ENCODE measurements around the gene KCNJ1.

The KCNJ1 gene

GRCh38 chr11:128819198-128819597, 47.9 kb downstream of the KCNJ1 start:
- DNase-seq = no peak

DNA sequence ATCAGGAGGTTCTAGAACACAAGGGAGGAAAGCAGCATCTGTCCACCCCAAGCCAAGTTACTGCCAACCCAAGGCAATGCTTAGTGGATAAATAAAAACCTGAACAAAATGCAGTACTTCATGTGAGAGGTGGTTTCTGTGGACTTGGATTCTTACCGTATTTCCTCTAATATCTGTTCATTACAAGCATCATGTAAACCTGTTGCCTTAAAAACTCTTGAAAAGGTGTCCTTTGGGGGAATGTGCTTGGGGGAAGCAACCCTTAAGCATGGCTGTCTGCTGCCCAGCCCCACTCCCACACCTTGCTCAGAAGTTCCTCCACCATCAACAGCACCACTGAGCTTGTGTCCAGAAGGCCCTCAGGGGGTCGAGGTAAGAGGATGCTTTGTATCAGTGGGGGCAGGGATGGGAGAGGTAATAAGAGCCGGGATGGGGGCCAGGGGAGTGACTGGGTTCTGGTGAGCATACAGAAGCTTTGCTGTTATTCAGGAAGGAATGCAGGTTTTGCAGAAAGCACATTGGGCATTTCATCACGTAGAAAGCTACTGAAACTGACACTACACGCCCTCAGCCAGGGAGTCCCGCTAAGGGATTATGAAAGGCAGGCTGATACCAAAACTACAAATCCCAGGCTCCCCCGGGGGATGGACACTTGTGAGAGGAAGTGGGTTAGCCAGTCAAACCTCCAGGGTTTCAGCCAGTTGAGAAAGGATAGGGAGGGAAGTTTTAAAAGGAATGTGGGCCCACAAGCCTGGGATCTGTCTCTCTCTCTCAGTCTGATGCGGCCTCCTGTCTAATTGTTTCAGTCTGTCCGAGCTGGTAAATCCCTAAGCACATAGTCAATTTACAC, 52.0 kb downstream of the KCNJ1 start:
- DNase-seq = peak; percentile 97

DNA sequence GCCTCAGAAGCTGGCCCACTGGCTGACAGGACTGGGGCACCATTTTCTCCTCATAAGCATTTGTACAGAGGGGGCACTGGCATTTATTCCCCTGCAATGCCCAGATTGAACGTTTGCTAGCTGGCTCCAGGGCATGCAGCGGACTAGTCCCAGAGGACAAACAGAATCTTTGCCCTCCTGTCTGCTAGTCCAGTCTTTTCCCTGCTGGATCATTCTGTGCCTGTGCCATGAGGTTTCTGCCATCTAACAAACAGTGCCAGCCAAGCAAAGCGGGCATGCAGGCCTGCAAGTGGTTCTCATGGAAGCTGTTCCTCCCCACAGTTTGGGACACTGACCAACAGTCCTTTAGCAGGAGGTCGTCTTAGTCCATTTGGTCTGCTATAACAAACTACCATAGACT, 53.4 kb downstream of the KCNJ1 start:
- DNase-seq = no peak

GRCh38 chr11:128810784-128811514, 56.1 kb downstream of the KCNJ1 start:
- DNase-seq = no peak

- DNase-seq = no peak
These were observed 58.0 kb downstream of the KCNJ1 start for GRCh38 chr11:128809128-128809527.

GRCh38 chr11:128807909-128808308, 59.2 kb downstream of the KCNJ1 start:
- DNase-seq = no peak

GRCh38 chr11:128806506-128807261, 60.4 kb downstream of the KCNJ1 start:
- DNase-seq = peak; percentile 32

DNA sequence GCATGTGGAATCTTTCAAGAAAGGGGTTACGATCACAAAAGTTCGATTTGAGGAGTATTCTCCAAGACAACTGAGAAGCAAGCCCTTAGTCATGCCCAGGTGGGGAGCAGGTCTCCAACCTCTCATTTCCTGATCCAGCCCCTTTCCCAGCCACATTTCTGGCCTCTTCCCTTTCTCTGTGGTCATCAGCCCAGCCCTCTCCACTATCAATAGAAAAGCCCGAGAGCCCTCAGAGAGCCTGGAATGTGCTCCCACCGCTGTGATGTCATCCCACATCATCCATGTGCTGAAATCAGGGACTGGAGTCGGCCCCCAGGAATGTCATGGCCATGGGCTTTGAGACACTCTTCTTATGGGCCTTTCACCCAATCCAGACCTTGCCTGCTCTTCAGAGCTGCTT, 62.6 kb downstream of the KCNJ1 start:
- peak; percentile 75 for DNase-seq

DNA sequence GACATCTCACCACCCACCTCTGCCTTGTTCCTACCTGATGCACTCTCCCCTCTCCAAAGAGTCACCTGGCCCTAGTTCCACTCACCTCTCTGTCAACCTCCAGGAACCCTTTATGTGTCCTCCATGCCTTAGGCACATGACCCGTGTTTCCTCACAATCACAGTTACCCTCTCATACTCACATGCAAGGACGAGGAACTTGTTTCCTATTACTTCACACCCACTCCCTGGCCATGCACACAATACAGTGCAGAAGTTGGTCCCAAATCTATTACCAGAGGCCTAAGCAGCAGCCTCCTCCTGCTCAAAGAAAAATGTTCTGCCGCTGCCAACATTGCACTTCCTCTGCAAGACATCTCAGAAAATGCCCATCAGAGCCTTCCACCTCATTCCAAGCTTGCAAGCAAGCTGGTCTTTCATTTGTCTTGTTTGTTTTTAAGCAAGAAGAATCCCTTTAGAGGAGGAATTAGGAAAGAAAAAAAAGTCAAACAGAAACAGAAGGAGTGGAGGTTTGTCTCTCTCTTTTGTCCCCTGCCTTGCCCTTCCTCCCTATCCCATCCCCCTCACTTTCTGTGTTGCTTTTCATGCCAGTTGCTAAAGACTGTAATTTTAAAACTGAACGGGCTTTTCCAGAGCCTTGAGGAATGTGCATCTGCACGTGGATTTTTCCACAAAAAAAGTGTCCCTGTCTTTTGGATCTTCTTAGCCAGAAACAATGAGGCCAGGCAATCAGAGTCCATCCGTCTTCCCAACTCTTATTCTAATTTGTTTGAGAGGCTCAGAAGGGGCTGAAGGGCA, 63.4 kb downstream of the KCNJ1 start:
- DNase-seq = no peak

GRCh38 chr11:128803011-128803410, 64.1 kb downstream of the KCNJ1 start:
- DNase-seq = no peak

- peak; percentile 32 for DNase-seq
These were observed 64.6 kb downstream of the KCNJ1 start for GRCh38 chr11:128802358-128802981.

- DNase-seq = no peak
These were observed 66.2 kb downstream of the KCNJ1 start for GRCh38 chr11:128800871-128801417.

DNA sequence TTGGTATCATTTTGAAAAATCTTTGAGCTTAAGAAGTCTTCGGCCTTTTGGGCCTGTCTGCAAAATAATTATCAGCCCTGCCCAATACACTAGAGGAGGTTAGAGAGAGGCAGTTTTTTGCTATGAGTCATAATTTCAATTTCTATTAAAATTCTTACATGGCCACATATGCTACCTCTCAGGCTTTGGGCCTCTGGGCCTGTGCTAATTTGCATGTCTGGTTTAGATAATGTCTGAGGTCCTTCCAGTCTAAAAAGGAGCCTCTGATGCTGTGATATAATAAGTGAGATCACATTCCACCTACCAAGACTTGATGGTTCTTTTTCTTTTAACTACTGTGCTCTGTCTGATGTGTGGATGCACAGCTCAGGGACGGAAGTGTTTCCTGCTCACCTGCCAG, 70.8 kb downstream of the KCNJ1 start:
- peak; percentile 81 for DNase-seq

DNA sequence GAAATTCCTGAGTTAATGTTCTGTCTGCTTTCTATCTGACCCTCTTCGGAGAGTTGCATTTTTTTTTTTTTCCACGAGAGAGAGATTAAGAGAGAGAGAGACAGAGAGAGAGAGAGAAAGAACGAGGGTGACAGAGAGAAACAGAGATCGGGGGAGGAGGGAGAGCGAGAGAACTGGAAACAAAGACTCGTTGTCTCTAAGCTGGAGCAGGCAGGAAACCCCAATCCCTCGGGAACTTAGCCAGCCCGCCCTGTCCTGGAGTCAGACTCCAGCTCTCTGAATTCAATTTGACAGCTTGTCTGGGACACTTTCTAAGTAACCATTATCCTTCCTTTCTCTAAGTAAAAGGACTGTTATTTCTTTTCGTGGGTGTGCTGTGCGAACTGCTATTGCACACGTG, 76.9 kb downstream of the KCNJ1 start:
- peak; percentile 62 for DNase-seq

DNA sequence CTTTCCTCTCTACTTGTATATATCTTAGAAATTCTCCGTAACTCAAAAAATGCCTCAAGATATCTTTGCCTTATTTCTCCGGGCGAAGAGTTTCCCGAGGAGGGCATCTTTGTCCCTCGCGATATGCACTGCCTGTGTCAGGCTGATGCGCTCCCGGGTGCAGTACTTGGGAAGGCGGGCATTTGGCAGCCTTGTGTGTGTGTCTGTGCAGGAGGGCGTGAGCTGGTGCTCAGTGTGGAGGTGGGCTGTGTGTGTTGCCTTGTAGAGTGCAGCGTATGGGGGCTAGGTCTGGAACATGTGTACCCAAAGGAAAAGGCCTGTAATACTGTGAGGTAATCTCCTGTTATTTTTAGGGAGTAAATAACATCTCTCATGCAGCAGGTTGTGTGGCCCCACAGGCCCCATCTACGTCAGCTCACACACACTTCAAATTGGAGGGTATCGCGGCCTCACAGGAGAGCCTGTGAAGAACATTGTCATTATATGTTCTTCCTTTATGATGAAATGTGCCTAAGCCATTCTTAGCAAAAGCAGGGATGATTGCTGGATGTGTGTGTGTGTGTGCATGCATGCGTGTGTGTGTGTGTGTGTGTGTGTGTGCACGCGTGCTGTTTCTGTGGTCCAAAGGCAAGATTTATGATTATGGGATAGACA, 77.5 kb downstream of the KCNJ1 start:
- peak; percentile 24 for DNase-seq
